GM21526 (cell line): ENCODE results near the gene TMEM150B.

Source experiments
- ATAC-seq: cut with Tn5 transposase; IDR thresholded peaks from one replicate; pipeline ENCODE4 v1.9.1; 2021; ENCODE audit warnings: moderate library complexity; ENCODE audit not compliant: unreplicated experiment, low FRiP score

TMEM150B gene, protein sequence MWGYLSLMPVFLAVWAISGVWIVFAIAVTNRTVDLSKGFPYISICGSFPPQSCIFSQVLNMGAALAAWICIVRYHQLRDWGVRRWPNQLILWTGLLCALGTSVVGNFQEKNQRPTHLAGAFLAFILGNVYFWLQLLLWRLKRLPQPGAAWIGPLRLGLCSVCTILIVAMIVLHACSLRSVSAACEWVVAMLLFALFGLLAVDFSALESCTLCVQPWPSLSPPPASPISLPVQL

DNA sequence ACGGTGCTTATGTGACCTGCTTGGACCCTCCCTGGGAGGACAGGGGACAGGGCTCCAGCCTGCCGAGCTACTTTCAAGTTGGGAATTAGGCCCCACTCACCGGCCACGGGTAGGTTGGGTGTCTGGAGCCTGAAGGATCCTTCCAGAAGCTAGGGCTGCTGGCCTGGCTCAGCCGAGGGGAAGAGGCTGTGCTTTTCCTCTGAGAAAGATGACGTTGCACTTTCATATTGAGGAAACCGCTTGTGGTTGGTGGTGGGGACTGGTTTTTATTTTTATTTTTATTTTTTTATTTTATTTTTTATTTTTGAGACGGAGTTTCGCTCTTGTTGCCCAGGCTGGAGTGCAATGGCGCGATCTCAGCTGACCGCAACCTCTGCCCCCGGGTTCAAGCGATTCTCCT lies at the start of gene TMEM150B:
TSS of gene TMEM150B (minus strand) at position 170 of the 400 bp plus-strand sequence. CDS start 4,305 bp downstream, outside the sequence.
- ATAC-seq, result no peak

DNA sequence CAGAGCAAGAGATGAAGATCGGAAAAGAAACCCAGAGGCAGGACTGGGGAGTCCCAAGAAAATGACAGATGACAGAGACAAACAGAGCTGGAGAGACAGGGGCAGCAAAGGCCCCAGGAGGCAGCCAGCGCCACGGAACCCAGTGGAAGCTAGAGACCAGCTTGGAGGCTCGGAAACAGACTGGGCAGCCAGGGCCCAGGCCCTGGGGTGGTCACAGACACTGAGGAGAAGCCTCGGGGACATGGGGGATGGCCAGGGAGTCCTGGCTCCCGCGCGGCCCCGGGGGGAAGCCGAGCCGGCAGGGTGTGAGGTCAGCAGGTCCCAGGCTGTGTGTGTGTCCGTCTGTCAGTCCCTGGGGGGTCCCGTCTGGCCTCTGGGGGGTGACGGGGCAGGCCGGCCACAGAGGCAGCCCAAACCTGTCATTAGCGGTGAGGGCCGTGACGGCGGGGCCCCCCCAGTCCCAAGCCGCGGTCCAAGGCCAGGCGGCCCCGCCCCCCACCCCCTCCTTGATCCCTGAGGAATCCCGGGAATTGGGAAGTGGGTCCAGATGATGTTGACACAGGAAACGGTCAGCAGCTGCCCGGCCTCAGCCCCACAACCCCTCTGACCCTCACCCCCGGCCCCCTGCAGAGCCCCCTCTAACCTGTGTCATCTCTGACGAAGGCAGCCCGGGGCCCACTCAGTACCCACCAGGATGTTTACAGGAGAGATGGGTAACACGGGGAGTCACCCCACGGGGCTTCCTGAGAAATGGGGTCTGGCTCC lies 49.0 kb upstream of the TMEM150B start:
- no peak for ATAC-seq

DNA sequence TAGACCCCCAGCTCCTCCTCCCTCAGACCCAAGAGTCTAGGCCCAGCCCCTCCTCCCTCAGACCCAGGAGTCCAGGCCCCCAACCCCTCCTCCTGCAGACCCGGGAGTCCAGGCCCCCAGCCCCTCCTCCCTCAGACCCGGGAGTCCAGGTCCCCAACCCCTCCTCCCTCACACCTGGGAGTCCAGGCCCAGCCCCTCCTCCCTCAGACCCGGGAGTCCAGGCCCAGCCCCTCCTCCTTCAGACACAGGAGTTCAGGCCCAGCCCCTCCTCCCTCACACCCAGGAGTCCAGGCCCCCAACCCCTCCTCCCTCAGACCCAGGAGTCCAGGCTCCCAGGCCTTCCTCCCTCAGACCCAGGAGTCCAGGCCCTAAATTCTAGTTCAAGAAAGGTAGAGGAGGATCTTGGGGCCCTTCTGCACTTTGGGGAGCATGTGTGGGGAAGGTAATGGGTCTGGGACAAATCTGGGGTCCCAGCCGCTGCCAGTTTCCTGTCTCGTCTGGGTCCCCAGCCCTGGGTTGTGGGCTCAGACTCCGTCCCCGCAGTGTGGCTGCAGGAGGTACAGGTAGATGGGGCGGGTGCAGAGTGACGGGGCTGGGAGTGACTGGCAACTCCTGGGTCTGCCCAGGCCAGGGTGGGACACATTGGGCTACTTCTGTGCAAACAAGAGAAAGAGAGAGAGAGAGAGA lies 48.3 kb upstream of the TMEM150B start:
- no peak for ATAC-seq

DNA sequence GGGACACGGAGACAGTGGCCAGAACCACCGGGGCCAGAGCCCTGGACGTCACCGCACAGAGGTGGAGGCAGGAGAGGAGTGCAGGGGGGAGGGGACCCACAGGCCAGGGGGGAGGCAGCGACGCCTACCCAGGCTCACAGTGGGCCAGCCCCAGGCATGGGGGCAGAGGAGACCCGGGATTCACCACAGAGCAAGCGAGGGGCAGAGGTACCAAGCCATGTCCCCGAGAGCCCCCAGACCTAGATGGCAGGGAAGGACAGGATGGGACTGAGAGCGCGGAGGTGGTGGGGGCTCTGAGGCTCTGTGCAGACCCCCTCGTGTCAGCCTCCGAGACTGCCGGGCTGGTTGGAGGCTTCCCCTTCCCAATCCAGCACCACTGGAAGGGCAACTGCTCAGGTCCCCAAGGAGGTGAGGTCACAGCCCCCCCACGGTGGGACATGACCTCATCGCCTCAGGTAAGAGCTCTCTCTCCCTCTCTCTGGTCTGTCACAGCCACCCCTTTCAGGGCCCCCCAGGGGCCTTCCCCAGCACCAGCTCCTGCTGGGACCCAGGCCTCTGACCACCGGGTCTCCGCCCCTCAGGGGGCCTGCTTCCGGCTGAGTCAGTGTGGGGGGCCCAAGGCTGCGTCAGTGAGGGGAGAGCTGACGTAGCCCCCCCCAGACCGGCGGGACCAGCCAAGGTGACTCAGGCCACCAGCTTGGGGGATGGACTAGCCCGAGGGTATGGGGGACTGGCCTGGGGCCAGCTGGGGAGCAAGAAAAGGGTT lies 47.4 kb upstream of the TMEM150B start:
- ATAC-seq, result no peak

DNA sequence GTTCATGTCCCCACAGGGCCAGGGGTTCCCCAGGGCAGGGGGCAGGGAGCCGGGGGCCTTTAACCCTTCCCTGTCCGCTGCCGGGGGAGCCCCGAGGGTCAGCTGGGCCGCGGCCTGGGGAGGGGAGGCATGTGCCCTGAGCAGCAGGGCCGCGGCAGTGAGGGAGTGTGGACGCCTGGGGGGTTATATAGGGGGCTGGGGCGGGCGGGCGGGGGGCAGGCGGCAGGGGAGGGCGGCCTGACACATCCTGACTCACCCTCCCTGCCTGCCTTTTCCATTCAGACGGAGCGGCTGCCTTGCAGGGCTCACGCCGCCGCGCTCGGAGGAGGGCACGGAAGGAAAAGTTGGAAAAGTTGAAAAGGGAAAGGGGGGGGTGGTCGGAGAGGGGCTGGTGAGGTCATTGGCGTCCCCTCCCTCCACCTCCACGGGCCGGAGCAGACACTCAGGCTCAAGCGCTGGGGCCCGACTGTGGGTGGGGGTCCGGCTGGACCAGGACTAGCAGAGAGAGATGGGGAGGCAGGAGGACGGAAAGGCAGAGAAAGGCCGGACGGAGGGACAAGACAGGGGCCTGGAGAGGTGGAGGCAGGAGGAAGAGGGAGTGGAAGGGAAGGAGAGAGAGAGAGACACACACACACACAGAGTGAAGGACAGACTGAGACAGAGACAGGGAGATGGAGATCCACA lies 45.3 kb upstream of the TMEM150B start, which contains the start of gene IL11:
TSS of gene IL11 (minus strand) at position 159 of the 684 bp plus-strand sequence. CDS start at position 6, 153 bp downstream.
- ATAC-seq, result no peak

DNA sequence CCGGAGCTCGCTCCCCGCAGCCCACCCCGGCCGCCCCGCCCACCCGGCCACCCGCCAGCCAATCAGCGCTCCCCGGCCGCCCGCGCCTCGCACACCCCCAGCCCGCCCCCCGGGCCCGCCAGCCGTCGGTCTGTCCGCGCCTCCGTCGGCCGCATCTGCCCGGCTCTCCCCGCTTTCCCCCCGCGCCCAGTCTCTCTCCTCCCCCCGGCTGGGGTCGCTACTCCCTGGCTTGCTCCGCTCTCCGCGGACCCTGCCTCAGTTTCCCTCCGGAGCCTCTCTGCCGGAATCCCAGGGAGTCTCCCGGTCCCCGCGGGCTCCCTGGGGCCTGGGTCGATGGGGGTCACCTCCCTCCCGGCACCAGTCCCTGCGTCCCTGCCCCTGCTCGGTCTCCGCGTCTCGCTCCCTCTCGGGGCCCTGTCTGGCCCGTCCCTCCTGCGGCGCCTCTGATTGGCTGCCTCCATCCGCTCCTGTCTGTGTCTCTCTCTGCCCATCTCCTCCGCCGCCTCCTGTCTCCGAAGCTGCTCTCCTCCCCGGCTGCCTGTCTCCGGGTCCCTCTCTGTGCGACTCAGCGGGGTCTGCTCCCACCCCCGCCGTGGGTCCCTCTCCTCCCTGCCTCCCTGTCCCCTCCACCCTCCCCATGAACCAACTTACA lies 44.6 kb upstream of the TMEM150B start:
- no peak for ATAC-seq

DNA sequence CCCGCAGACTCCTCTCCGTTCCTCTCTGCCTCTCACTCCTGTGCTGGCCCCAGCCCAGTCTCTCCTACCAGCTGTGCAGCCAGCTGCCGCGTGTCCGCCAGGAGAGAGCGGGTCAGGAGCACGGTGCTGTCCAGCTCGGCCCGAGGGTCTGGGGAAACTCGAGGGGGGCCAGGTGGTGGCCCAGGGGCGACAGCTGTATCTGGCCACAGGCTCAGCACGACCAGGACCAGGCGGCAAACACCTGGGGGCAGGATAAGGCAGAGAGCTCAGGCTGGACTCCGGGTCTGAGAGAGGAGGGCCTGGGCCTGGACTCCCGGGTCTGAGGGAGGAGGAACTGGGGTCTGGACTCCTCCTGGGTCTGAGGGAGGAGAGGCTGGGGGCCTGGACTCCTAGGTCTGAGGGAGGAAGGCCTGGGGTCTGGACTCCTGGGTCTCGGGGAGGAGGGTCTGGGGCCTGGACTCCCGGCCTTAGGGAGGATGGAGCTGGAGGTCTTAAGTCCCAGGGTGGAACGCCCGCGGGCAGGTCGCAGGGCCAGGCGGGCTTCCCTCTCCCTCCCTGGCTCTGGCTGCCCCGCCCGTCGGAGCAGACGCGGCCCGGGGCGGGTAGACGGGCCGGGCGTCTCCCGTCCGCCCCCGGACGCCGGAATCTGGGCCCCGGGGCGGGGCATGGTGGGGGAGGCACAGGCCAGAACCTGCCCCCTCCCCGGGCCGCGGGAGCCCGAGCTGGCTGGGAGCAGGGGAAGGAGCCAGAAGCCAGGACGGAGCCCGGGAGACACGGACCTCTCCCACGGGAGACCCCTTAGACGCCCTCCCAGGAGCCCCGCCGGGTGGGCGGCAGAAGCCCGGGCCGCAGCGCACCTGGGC lies 43.8 kb upstream of the TMEM150B start:
- ATAC-seq, result no peak

DNA sequence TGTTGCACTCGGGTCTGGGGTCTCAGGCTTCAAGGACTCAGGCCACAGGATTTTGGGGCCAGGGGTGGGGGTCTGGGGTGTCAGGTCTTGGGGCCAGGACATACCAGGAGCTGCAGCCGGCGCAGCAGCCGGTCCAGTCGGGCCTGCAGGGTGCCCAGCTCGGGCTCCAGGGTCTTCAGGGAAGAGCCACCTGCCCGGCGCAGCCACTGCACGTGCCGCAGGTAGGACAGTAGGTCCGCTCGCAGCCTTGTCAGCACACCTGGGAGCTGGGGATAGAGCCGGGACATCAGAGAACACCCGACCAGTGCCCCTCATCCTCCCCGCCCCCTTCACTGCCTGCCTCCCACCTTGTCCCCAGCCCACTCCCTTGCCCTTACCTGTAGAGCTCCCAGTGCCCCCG lies 43.0 kb upstream of the TMEM150B start:
- ATAC-seq, result no peak

DNA sequence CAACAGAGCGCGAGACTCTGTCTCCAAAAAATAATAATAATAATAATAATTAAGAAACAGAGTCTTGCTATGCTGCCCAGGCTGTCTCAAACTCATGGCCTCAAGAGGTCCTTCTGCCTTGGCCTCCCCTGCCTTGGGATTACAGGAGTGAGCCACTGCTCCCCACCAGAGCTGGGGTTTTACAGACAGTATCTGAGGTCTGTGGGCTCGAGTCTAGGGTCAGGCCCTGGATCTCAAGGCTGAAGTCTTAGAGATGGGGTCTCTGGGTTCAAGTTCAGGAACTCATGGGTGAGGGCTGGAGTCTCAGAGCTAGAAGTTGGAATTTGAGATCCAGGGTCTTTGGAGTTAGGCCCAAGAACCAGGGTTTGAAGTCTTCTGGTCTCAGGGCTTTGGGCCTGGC lies 41.6 kb upstream of the TMEM150B start:
- no peak for ATAC-seq

DNA sequence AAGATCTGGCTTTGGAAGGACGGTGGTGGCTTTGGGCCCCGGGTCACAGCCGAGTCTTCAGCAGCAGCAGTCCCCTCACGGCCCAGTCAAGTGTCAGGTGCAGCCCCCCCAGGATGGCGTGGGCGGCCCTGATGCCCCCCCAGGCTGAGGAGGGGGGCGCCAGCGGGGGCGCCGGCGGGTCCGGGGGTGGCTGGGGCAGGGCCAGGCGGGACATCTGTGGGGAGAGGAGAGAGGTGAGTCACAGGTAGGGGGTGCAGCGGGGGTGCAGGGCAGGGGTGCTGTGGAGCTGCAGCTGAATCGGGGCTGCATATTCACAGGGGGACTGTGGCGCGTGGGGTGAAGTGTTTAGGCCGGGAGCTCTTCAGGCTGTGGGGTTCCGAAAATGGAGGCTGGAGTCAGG lies 40.8 kb upstream of the TMEM150B start:
- ATAC-seq, result no peak

DNA sequence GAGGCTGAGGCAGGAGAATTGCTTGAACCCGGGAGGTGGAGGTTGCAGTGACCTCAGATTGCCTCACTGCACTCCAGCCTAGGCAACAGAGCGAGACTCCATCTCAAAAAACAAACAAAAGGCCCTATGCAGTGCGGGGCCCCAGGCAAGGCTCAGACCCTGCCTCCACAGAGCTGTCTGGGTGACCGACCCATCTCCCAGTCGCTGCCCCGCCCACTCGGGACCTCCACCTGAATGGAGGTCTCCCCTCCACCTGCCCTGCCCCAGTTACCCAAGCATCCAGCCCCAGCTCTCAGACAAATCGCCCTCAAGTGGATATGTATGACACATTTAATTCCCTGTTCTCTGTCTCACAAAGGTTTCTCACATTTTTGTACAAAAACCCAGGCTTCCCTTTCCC lies 40.1 kb upstream of the TMEM150B start:
- ATAC-seq, result no peak

DNA sequence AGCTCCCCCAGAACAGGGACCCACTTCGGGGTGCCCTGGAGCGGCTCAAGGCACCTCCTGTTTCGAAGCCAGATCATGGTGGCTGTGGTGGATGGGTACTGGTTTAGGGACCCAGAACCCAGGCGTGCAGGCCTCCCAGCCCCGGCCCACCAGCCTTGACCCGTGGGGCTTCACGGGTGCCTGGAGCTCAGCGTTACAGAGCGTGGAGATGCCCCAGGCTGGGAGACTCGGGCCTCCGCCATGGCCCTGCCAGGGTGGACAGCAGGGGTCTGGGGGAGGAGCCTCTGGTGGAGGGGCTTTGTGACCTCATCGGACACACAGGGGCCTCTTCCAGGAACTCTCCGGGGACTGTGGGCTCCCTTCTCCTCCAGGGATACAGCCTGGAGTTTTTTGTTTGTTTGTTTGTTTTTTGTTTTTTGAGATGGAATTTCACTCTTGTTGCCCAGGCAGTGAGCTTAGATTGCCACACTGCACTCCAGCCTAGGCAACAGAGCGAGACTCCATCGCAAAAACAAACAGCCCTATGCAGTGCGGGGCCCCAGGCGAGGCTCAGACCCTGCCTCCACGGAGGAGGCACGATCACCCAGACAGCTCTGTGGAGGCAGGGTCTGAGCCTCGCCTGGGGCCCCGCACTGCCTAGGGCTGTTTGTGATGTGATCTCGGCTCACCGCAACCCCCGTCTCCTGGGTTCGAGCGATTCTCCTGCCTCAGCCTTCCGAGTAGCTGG lies 38.0 kb upstream of the TMEM150B start, which contains the start of gene GARIN5B:
TSS of gene GARIN5B (minus strand) at position 271 of the 727 bp plus-strand sequence. CDS start at position 77, 194 bp downstream.
- no peak for ATAC-seq

DNA sequence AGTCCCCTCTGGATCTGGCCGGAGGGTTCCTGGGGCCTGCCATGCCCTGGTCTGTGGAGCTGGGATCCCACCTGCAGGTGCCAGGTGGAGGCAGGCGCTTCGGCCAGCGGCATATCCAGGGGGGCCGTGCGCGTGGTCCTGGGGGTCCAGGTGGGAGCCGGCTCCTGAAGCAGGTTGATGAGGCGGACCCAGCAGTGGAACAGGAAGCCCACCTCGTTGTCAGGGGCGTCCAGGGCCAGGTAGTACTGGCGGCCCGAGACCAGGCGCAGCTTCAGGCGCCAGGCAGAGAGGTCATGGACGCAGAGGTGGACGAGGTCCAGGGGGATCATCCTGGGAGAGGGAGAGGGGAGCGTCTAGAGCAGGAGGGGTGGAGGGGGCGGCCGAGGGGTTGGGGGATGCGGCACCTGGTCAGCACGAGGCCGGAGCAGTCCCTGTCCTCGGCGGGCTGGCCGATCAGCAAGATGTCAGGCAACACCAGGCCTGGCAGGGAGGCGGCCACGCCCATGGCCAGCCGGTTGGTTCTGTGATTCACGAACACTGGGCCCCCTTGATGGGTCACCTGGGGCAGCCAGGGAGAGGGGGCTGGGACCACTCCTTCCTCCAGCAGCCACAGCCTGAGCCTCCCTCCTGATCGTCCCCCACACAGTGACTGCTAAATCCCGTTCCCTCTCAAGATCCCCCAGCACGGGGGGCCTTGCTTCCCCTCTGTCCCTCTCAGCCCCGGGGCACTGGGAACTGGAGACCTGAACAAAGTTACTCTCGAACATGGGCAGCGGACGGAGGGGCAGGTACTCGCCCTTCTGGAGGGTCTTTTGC lies 37.2 kb upstream of the TMEM150B start:
- ATAC-seq, result no peak

DNA sequence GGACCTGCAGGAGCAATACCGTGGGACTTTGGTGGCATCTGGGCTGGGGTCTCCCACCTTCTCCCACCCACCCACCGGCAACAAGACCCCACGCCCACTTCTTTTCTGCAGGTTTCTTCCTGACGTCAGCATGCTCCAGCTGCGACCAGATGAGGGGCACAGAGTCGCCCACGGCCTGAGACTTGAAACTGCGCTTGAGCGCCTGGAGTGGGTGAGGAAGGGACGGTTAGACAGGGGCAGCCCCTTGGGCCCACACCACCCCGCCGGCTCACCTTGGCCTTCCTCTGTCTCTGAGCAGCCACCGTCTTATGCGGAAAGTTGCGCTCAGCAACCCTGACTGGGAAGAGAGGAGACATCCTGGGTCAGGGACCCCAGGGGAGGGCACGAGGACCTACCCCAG lies 35.8 kb upstream of the TMEM150B start:
- ATAC-seq, result no peak

DNA sequence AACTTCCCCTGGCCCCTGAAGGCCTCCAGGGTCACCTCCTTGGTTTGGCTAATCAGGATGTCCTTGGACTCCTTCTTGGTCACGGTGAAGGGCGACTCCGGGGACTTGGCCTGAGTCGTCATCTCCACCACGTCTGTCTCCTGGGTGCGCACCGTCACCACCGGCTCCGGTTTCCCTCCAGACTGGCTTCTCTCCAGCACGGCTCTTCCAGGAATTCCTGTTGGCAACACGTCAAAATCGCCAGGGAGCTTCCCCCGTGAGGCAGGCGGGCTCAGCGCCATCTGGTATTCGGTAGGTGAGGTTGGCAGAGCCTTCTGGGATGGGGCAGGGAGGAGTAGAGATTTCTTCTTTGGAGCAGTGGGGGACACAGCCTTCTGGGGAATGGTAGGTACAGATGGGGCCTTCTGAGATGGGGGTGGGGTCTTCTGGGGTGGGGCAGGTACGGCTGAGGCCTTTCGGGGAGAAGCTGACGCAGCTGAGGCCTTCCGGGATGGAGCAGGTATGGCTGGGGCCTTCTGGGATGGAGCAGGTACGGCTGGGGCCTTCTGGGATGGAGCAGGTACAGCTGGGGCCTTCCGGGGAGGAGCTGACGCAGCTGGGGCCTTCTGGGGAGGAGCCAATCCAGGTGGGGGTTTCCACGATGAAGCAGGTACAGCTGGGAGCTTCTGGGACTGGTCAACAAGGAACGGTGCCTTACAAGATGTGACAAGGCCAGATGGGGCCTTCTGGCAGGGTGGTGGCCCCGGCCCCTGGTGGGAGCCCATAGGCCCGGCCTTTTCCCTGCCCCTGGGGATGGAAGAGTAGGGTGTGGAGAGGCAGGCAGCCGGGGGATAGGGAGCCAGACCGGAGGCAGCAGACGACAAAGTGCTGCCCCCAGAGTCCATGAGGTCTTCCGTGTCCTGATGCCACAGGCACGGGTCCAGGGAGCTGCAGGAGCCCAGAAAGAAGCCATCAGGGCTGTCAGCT lies 34.1 kb upstream of the TMEM150B start:
- ATAC-seq, result no peak

DNA sequence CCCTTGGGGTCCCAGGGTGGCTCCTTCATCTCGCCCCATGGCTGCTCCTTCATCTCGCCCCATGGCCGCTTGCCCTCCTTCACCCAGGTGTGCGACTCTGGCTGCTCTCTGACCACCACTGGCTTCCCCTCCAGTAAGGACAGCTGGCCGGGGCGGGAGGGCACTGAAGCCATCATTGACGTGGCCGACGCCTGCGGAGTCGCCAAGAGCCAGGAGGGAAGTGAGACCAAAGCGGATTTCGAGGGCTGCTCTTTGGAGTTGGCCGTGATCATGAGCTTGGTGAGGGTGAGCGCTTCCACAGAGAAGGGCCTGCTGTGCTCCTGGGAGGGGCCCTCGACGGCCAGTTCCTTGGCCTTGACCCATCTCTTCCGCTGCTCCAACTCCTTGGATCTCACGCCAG lies 33.4 kb upstream of the TMEM150B start:
- ATAC-seq, result no peak
